Stomach (tissue), 9 donors: ENCODE results near the gene SPINK2. TPM values are rescaled to one million over a fixed set of nuclear protein-coding genes. Genes with fewer than 3 reads are reported as not detected.

Source experiments
- DNase-seq, 2 donors: peaks; one replicate each; pipeline versions ENCODE4 v3.0.0 to v3.0.0-alpha.2; 2013 to 2019
- H3K27ac ChIP-seq, 5 donors: fragments of 200-600 bp in 4 of 5; sonication (generic) in 4 of 5; one replicate each; pipeline ENCODE4 v1.5.1; 2013 to 2019; ENCODE audit warnings: mild to moderate bottlenecking in 1 of 5, moderate library complexity in 1 of 5
- H3K27me3 ChIP-seq, 3 donors: fragments of 200-600 bp; sonication (generic); one replicate each; pipeline ENCODE4 v1.5.1; 2017 to 2019; ENCODE audit warnings: mixed run types in 1 of 3
- H3K36me3 ChIP-seq, 4 donors: fragments of 200-600 bp; sonication (generic); 1 replicate in 3 of 4; 2 replicates in 1 of 4; pipeline ENCODE4 v1.5.1; 2016 to 2019
- H3K4me1 ChIP-seq, 4 donors: fragments of 200-600 bp; sonication (generic); one replicate each; pipeline ENCODE4 v1.5.1; 2016 to 2019
- H3K4me3 ChIP-seq, 4 donors: fragments of 200-600 bp; sonication (generic) in 3 of 4; one replicate each; pipeline ENCODE4 v1.5.1; 2016 to 2019; ENCODE audit warnings: mild to moderate bottlenecking in 1 of 4
- H3K9me3 ChIP-seq, 4 donors: fragments of 200-600 bp; sonication (generic); one replicate each; pipeline ENCODE4 v1.5.1; 2016 to 2019
- EP300 ChIP-seq: sonication (generic); formaldehyde crosslinking; IDR thresholded peaks from one replicate; pipeline ENCODE4 v1.6.1; 2017; ENCODE audit warnings: antibody characterized with exemption
- POLR2A ChIP-seq, 4 donors: fragments of 450-650 bp; IDR thresholded peaks; one replicate each; pipeline ENCODE4 v1.6.1; 2016; ENCODE audit warnings: antibody characterized with exemption in 4 of 4, control low read depth in 2 of 4, mild to moderate bottlenecking in 1 of 4, moderate library complexity in 1 of 4
- POLR2AphosphoS5 ChIP-seq, 3 donors: sonication (generic); formaldehyde crosslinking; IDR thresholded peaks; one replicate each; pipeline ENCODE4 v1.6.1; 2016; ENCODE audit warnings: antibody characterized with exemption in 3 of 3
- WGBS, 5 donors: extraction: QIAGEN DNeasy Blood & Tissue Kit in 3 of 5; methylation state at CpG; one replicate each; pipeline versions ENCODE4 v1.1.5 to v1.1.7; 2013 to 2018; 5-methylcytosine and 5-hydroxymethylcytosine counted together
- intact Hi-C: fragments of 100-400 bp; cut with DNase I; formaldehyde crosslinking; loops from one replicate; pipeline ENCODE4 v1.15.1; 2023; ENCODE audit warnings: low total_unique reads
- polyA plus RNA-seq, 3 donors: library from polyadenylated mRNA; stranded (reverse); fragments of 200-250 nt; gene quantifications; one replicate each; pipeline ENCODE4 v1.2.3, GENCODE V29; 2013
- small RNA-seq, 4 donors: library from RNA; depleted of rRNA; stranded (forward); fragments of <200 nt; gene quantifications; one replicate each; pipeline ENCODE3, GENCODE V24; 2016
- total RNA-seq, 5 donors: library from RNA; depleted of rRNA; stranded (reverse); fragments of >200 nt; gene quantifications; one replicate each; pipeline versions ENCODE4 v1.1.0 to v1.2.3, GENCODE V29; 2014 to 2016
- TF ChIP-seq, protein P1 (sequence below), 7 experiments: fragments of 450-650 bp in 4 of 7; fragments of 200-600 bp in 3 of 7; sonication (generic) in 3 of 7; IDR thresholded peaks; one replicate each; pipeline ENCODE4 v1.5.1; 2016 to 2019; ENCODE audit warnings: antibody characterized with exemption in 7 of 7, control low read depth in 2 of 7, mild to moderate bottlenecking in 1 of 7
- donor health status: healthy with polysubstance abuse.
- donor health status: Bipolar disorder and iron deficiency.
- donor health status: healthy.

Gene SPINK2
- total and polyA plus RNA-seq, 8 donors: 0.70 to 2.3 TPM; not detected in 6

DNA sequence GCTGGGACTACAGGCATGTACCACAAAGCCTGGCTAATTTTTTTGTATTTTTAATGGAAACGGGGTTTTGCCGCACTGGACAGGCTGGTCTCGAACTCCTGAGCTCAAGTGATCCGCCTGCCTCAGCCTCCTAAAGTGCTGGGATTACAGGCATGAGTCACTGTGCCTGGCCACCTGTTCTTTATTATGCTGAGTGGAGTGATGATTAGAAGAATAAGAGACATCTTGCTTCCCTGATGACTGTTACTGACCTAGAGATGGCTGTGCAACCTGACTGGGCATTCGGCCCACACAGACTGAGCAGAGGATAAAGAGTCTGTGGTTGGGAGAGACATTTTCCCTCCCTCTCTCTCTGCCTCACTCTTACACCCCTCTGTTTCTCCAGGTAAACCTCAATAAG lies 56.7 kb downstream of the SPINK2 start:
- intact Hi-C loops: no loop called here
- TF ChIP-seq POLR2AphosphoS5 (IDR thresholded peaks at IDR 0.05) (no peak), EP300 (no peak), POLR2A (IDR thresholded peaks at IDR 0.05) (no peak)
- TF ChIP-seq, protein P1, sequence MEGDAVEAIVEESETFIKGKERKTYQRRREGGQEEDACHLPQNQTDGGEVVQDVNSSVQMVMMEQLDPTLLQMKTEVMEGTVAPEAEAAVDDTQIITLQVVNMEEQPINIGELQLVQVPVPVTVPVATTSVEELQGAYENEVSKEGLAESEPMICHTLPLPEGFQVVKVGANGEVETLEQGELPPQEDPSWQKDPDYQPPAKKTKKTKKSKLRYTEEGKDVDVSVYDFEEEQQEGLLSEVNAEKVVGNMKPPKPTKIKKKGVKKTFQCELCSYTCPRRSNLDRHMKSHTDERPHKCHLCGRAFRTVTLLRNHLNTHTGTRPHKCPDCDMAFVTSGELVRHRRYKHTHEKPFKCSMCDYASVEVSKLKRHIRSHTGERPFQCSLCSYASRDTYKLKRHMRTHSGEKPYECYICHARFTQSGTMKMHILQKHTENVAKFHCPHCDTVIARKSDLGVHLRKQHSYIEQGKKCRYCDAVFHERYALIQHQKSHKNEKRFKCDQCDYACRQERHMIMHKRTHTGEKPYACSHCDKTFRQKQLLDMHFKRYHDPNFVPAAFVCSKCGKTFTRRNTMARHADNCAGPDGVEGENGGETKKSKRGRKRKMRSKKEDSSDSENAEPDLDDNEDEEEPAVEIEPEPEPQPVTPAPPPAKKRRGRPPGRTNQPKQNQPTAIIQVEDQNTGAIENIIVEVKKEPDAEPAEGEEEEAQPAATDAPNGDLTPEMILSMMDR (IDR thresholded peaks at IDR 0.05): no peak
- H3K9me3 ChIP-seq: no peaks in the 10 kb centered on the region
- no peaks in the 10 kb centered on the region for H3K27me3 ChIP-seq
- no peak for DNase-seq
- no peak overlapping the region for H3K27ac ChIP-seq
- H3K4me1 ChIP-seq: no peaks in the 10 kb centered on the region
- no peak overlapping the region for H3K4me3 ChIP-seq
- no peaks in the 10 kb centered on the region for H3K36me3 ChIP-seq
- 82 to 89% (median 87%) methylated on average over 5 of the region's 5 CpGs for WGBS, 5 donors

GRCh38 chr4:56764223-56764622 lies 57.3 kb downstream of the SPINK2 start:
- no peaks in the 10 kb centered on the region for H3K9me3 ChIP-seq
- no peak overlapping the region for H3K4me3 ChIP-seq
- TF ChIP-seq POLR2AphosphoS5 (IDR thresholded peaks at IDR 0.05): no peak
- TF ChIP-seq POLR2A (IDR thresholded peaks at IDR 0.05): no peak
- TF ChIP-seq, protein P1 (IDR thresholded peaks at IDR 0.05): no peak
- no peak for TF ChIP-seq EP300
- no peak overlapping the region for H3K27ac ChIP-seq
- intact Hi-C loops: no loop called here
- H3K27me3 ChIP-seq: no peaks in the 10 kb centered on the region
- 53 to 77% (median 62%) methylated on average over 1 of the region's 1 CpG for WGBS, 5 donors
- H3K4me1 ChIP-seq: peaks cover 0 to under 1% (median 0%) of the 10 kb centered on the region in 4 donors
- DNase-seq: no peak
- H3K36me3 ChIP-seq: no peaks in the 10 kb centered on the region

- H3K27me3 ChIP-seq: no peaks in the 10 kb centered on the region
- no peak for DNase-seq
- H3K27ac ChIP-seq: no peak overlapping the region
- no peak overlapping the region for H3K4me3 ChIP-seq
- intact Hi-C loops: no loop called here
- no peaks in the 10 kb centered on the region for H3K9me3 ChIP-seq
- peaks cover 0 to 16% (median 7%) of the 10 kb centered on the region in 4 donors for H3K4me1 ChIP-seq
- no peak for TF ChIP-seq EP300
- TF ChIP-seq, protein P1 (IDR thresholded peaks at IDR 0.05): no peak
- TF ChIP-seq POLR2AphosphoS5 (IDR thresholded peaks at IDR 0.05): no peak
- no peak for TF ChIP-seq POLR2A (IDR thresholded peaks at IDR 0.05)
- H3K36me3 ChIP-seq: no peaks in the 10 kb centered on the region
- WGBS, 5 donors: 78 to 81% (median 80%) methylated on average over 10 of the region's 10 CpGs
Measured at GRCh38 chr4:56762484-56763250, 58.8 kb downstream of the SPINK2 start.

- intact Hi-C loops: no loop called here
- Histone ChIP-seq H3K27me3 (no peaks in the 10 kb centered on the region), H3K9me3 (no peaks in the 10 kb centered on the region), H3K36me3 (no peaks in the 10 kb centered on the region), H3K27ac (no peak overlapping the region), H3K4me3 (no peak overlapping the region), H3K4me1 (peaks cover 0 to 24% (median 14%) of the 10 kb centered on the region in 4 donors)
- 52 to 63% (median 61%) methylated on average over 1 of the region's 1 CpG for WGBS, 5 donors
- TF ChIP-seq EP300: no peak
- TF ChIP-seq POLR2AphosphoS5 (IDR thresholded peaks at IDR 0.05): no peak
- no peak for TF ChIP-seq POLR2A (IDR thresholded peaks at IDR 0.05)
- TF ChIP-seq, protein P1 (IDR thresholded peaks at IDR 0.05): no peak
- no peak for DNase-seq
Measured at GRCh38 chr4:56760183-56760582, 61.3 kb downstream of the SPINK2 start.

Small RNA genes within 50 kb of the gene (small RNA-seq; reads per million reads assigned to genes)
- gene RF00017: 0 reads per million in 4 donors
- 0 reads per million in 4 donors for gene RF00019
- 0 reads per million in 4 donors for gene RN7SL357P
- gene RN7SL492P: 0 to 0.07 (median 0) reads per million in 4 donors

Other genes with a start within 250 kb of the SPINK2 start
- gene HOPX, start 140.4 kb downstream of the SPINK2 start, total RNA-seq: 10 to 100 TPM in 3 of 5 donors, 1 to 10 TPM in 1, not detected in 1; 1.2 to 48.2 (median 18.5) TPM
- gene HOPX, start 140.4 kb downstream of the SPINK2 start, polyA plus RNA-seq: 10 to 100 TPM; 60.2 to 79.1 (median 65.8) TPM
- gene REST, start 86.2 kb upstream of the SPINK2 start, total RNA-seq: 10 to 100 TPM; 36.4 to 79.7 (median 47.4) TPM
- gene REST, start 86.2 kb upstream of the SPINK2 start, polyA plus RNA-seq: 1 to 10 TPM; 3.1 to 4.9 (median 4.4) TPM
- 10 to 100 TPM in 4 of 5 donors, 1 to 10 TPM in 1; 1.2 to 81.7 (median 13.6) TPM for gene NOA1, start 155.9 kb upstream of the SPINK2 start, total RNA-seq
- 10 to 100 TPM; 10.1 to 20.0 (median 10.5) TPM for gene NOA1, start 155.9 kb upstream of the SPINK2 start, polyA plus RNA-seq
- 100 to 1,000 TPM in 3 of 5 donors, 10 to 100 TPM in 2; 18.5 to 446 (median 127) TPM for gene POLR2B, start 157.2 kb upstream of the SPINK2 start, total RNA-seq
- gene POLR2B, start 157.2 kb upstream of the SPINK2 start, polyA plus RNA-seq: 10 to 100 TPM; 20.5 to 26.2 (median 24.8) TPM